BJ (cell line): Measurements from ENCODE around the gene C1QTNF2. TPM values are rescaled to one million over a fixed set of nuclear protein-coding genes. Genes with fewer than 3 reads are reported as not detected.

Experiments used
- CTCF ChIA-PET: fragments of 350-600 bp; formaldehyde crosslinking; extraction: SDS; loops from one replicate; lab custom pipeline; 2021; ENCODE audit warnings: antibody characterized with exemption, inconsistent platforms; lab: Yijun Ruan, JAX
- POLR2A ChIA-PET: fragments of 300-600 bp; sonication (Branson Sonifier 250); formaldehyde crosslinking; extraction: SDS; loops from one replicate; lab custom pipeline; 2021; ENCODE audit warnings: antibody characterized with exemption; lab: Charles Lee
- DNase-seq: peaks from one replicate; pipeline ENCODE4 v3.0.0-alpha.2; 2011; ENCODE audit warnings: low read depth
- H3K27me3 ChIP-seq: 2 replicates; pipeline ENCODE4 v1.6.0; 2011; ENCODE audit warnings: low read length; ENCODE audit not compliant: control insufficient read depth, insufficient read depth
- H3K36me3 ChIP-seq: 2 replicates; pipeline ENCODE4 v1.5.1; 2011; ENCODE audit warnings: low read length; ENCODE audit not compliant: control insufficient read depth, insufficient read depth
- H3K4me3 ChIP-seq: 2 replicates; pipeline ENCODE4 v1.5.1; 2011; ENCODE audit warnings: low read depth, mild to moderate bottlenecking, control low read depth, low read length
- CTCF ChIP-seq: IDR thresholded peaks from 2 replicates; pipeline ENCODE4 v1.5.1; 2011; ENCODE audit warnings: low read depth, mild to moderate bottlenecking, control low read depth, inconsistent platforms, low read length, moderate library complexity; ENCODE audit not compliant: insufficient read depth
- polyA plus RNA-seq: library from polyadenylated mRNA; depleted of rRNA; stranded (reverse); fragments of >200 nt; gene quantifications from 2 replicates; pipeline ENCODE4 v1.2.3, GENCODE V29; 2011

Gene C1QTNF2
- polyA plus RNA-seq, 1 experiment: 0.98 TPM

GRCh38 chr5:160349935-160350303, 20.5 kb downstream of the C1QTNF2 start:
- Histone ChIP-seq H3K27me3 (no peaks in the 10 kb centered on the region), H3K4me3 (no peak overlapping the region), H3K36me3 (no peaks in the 10 kb centered on the region)
- no peak for DNase-seq
- no peak for TF ChIP-seq CTCF
- POLR2A ChIA-PET: no interaction called here
- CTCF ChIA-PET: interaction anchor here (0.6 kb wide), 1 partner anchor 14 kb away, joined by 3 read pairs; no protein-coding TSS in a partner anchor

- POLR2A ChIA-PET: no interaction called here
- H3K36me3 ChIP-seq: no peaks in the 10 kb centered on the region
- no peak for DNase-seq
- CTCF ChIA-PET: no interaction called here
- TF ChIP-seq CTCF: no peak
- no peak overlapping the region for H3K4me3 ChIP-seq
- H3K27me3 ChIP-seq: no peaks in the 10 kb centered on the region
Observed at GRCh38 chr5:160349249-160349934, 21.0 kb downstream of the C1QTNF2 start.

GRCh38 chr5:160348080-160348479, 22.3 kb downstream of the C1QTNF2 start:
- no peak overlapping the region for H3K4me3 ChIP-seq
- H3K36me3 ChIP-seq: no peaks in the 10 kb centered on the region
- H3K27me3 ChIP-seq: no peaks in the 10 kb centered on the region
- DNase-seq: no peak
- no peak for TF ChIP-seq CTCF
- ChIA-PET CTCF (interaction anchor here (1.0 to 7.5 kb wide), 3 partner anchors 24 to 326 kb away, joined by 3 to 193 read pairs (median 3); no protein-coding TSS in a partner anchor), POLR2A (no interaction called here)

GRCh38 chr5:160347448-160347847, 23.0 kb downstream of the C1QTNF2 start:
- Histone ChIP-seq H3K4me3 (no peak overlapping the region), H3K36me3 (no peaks in the 10 kb centered on the region), H3K27me3 (no peaks in the 10 kb centered on the region)
- no peak for DNase-seq
- no peak for TF ChIP-seq CTCF
- ChIA-PET POLR2A (no interaction called here), CTCF (interaction anchor here (1.0 to 7.5 kb wide), 4 partner anchors 11 to 325 kb away, joined by 3 to 193 read pairs (median 18); no protein-coding TSS in a partner anchor)

GRCh38 chr5:160342413-160342941, 27.9 kb downstream of the C1QTNF2 start:
- no peak for TF ChIP-seq CTCF
- Histone ChIP-seq H3K36me3 (no peaks in the 10 kb centered on the region), H3K4me3 (no peak overlapping the region), H3K27me3 (no peaks in the 10 kb centered on the region)
- POLR2A ChIA-PET: no interaction called here
- CTCF ChIA-PET: interaction anchor here (0.6 to 7.5 kb wide), 11 partner anchors 10 to 1127 kb away, joined by 3 to 193 read pairs (median 4); no protein-coding TSS in a partner anchor
- peak; percentile 70 for DNase-seq
